Measurements from ENCODE around the gene ZNHIT2. TPM values are rescaled to one million over a fixed set of nuclear protein-coding genes. Genes with fewer than 3 reads are reported as not detected.

Gene ZNHIT2
- total and polyA plus RNA-seq, 2 of the 13 experiments (the other 11 are each of a cell fraction or from before 2014, with no cell fraction given) = 1.1 to 6.5 TPM

DNA sequence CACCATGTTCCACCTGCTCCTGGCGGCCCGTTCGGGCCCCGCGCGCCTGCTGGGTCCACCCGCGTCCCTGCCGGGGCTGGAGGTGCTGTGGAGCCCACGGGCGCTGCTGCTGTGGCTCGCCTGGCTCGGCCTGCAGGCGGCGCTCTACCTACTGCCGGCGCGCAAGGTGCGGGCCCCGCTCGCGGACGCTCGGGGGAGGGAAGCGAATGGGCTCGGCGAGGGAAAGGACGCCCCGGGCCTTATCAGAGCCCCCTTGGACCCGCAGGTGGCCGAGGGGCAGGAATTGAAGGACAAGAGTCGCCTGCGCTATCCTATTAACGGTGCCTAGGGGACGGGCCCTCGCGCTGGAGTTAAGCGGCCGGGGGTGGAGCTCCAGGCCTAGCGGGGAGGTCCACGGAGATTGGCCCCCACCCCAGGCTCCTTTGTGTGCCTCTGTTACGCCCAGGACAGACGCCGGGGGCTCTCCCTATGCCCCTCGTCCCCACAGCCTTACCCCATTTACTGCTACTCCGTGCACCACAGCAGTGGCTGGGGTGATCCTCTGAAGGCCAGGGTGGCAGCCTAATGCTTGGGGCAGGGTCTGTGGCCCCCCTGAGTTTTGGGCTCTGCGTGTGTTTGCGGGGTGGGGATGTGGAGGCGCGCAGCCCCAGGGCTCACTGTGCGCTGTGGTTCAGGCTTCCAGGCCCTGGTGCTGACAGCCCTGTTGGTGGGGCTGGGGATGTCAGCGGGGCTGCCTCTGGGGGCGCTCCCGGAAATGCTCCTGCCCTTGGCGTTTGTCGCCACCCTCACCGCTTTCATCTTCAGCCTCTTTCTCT, 4.7 kb downstream of the ZNHIT2 start (continued):
- TF ChIP-seq, protein P1, sequence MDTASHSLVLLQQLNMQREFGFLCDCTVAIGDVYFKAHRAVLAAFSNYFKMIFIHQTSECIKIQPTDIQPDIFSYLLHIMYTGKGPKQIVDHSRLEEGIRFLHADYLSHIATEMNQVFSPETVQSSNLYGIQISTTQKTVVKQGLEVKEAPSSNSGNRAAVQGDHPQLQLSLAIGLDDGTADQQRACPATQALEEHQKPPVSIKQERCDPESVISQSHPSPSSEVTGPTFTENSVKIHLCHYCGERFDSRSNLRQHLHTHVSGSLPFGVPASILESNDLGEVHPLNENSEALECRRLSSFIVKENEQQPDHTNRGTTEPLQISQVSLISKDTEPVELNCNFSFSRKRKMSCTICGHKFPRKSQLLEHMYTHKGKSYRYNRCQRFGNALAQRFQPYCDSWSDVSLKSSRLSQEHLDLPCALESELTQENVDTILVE (CRISPR knock-in tag; IDR thresholded peaks at IDR 0.05) = peak; percentile 49; the same call in 1 of the 2 replicates
- TF ChIP-seq GABPB1 (CRISPR knock-in tag; IDR thresholded peaks at IDR 0.05) (peak; percentile 62), ZNF816 (CRISPR knock-in tag; IDR thresholded peaks at IDR 0.05; ENCODE audit: borderline replicate concordance) (no peak), NFIB (CRISPR knock-in tag; IDR thresholded peaks at IDR 0.05; ENCODE audit: borderline replicate concordance) (no peak), ZNF709 (CRISPR knock-in tag; IDR thresholded peaks at IDR 0.05) (no peak), TCF7 (IDR thresholded peaks at IDR 0.05; ENCODE audit: low read depth) (peak; percentile 26; the same call in 1 of the 2 replicates), ZNF577 (CRISPR knock-in tag; IDR thresholded peaks at IDR 0.05; ENCODE audit: borderline replicate concordance, low read depth) (no peak), HIVEP1 (CRISPR knock-in tag; IDR thresholded peaks at IDR 0.05) (no peak; the same call in 1 of the 2 replicates), ZNF350 (CRISPR knock-in tag; IDR thresholded peaks at IDR 0.05; ENCODE audit: borderline replicate concordance, low read depth) (peak; percentile 26; the same call in 1 of the 2 replicates), ZKSCAN5 (CRISPR knock-in tag; IDR thresholded peaks at IDR 0.05) (no peak), ZNF331 (CRISPR knock-in tag; IDR thresholded peaks at IDR 0.05) (0 out of 2 replicates have a peak, but pooled peaks have one; percentile 15), ZNF138 (CRISPR knock-in tag; IDR thresholded peaks at IDR 0.05; ENCODE audit: low read depth) (no peak), MAF1 (CRISPR knock-in tag; IDR thresholded peaks at IDR 0.05; ENCODE audit: borderline replicate concordance) (peak; percentile 37; the same call in 1 of the 2 replicates), SP5 (CRISPR knock-in tag; IDR thresholded peaks at IDR 0.05; ENCODE audit: borderline replicate concordance, low read depth) (peak; percentile 29; the same call in 1 of the 2 replicates)
- TF ChIP-seq, protein P2, sequence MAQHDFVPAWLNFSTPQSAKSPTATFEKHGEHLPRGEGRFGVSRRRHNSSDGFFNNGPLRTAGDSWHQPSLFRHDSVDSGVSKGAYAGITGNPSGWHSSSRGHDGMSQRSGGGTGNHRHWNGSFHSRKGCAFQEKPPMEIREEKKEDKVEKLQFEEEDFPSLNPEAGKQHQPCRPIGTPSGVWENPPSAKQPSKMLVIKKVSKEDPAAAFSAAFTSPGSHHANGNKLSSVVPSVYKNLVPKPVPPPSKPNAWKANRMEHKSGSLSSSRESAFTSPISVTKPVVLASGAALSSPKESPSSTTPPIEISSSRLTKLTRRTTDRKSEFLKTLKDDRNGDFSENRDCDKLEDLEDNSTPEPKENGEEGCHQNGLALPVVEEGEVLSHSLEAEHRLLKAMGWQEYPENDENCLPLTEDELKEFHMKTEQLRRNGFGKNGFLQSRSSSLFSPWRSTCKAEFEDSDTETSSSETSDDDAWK (CRISPR knock-in tag; IDR thresholded peaks at IDR 0.05) = no peak
- TF ChIP-seq, protein P3, sequence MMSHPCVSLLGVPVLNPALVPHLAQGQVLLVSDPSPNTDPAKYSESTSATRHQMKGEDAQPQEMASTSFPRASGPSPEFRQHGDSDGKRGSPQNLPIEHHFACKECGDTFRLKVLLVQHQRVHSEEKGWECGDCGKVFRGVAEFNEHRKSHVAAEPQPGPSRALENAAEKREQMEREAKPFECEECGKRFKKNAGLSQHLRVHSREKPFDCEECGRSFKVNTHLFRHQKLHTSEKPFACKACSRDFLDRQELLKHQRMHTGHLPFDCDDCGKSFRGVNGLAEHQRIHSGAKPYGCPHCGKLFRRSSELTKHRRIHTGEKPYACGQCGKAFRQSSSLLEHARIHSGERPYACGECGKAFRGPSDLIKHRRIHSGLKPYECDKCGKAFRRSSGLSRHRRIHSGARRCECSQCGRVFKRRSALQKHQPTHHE (CRISPR knock-in tag; IDR thresholded peaks at IDR 0.05; ENCODE audit: borderline replicate concordance) = 0 out of 2 replicates have a peak, but pooled peaks have one; percentile 32
- TF ChIP-seq, protein P4, sequence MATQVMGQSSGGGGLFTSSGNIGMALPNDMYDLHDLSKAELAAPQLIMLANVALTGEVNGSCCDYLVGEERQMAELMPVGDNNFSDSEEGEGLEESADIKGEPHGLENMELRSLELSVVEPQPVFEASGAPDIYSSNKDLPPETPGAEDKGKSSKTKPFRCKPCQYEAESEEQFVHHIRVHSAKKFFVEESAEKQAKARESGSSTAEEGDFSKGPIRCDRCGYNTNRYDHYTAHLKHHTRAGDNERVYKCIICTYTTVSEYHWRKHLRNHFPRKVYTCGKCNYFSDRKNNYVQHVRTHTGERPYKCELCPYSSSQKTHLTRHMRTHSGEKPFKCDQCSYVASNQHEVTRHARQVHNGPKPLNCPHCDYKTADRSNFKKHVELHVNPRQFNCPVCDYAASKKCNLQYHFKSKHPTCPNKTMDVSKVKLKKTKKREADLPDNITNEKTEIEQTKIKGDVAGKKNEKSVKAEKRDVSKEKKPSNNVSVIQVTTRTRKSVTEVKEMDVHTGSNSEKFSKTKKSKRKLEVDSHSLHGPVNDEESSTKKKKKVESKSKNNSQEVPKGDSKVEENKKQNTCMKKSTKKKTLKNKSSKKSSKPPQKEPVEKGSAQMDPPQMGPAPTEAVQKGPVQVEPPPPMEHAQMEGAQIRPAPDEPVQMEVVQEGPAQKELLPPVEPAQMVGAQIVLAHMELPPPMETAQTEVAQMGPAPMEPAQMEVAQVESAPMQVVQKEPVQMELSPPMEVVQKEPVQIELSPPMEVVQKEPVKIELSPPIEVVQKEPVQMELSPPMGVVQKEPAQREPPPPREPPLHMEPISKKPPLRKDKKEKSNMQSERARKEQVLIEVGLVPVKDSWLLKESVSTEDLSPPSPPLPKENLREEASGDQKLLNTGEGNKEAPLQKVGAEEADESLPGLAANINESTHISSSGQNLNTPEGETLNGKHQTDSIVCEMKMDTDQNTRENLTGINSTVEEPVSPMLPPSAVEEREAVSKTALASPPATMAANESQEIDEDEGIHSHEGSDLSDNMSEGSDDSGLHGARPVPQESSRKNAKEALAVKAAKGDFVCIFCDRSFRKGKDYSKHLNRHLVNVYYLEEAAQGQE (IDR thresholded peaks at IDR 0.05; ENCODE audit: borderline replicate concordance in 1 of 2, low read depth in 1 of 2, low read length in 2 of 2) = 0 out of 4 replicates have a peak, but pooled peaks of 1 of the 2 experiments have one; percentile 24
